Keratinocyte (primary cell): ENCODE results near the gene NGEF. TPM values are rescaled to one million over a fixed set of nuclear protein-coding genes. Genes with fewer than 3 reads are reported as not detected.

Experiments used
- DNase-seq: peaks from one replicate; pipeline ENCODE4 v3.0.0-alpha.2; 2011; ENCODE audit warnings: low read depth, missing footprints, low spot score
- FAIRE-seq: peaks from 2 replicates; lab custom pipeline; 2011; peaks lifted over from hg19 to GRCh38; lab: Jason Lieb, UNC
- H2AFZ ChIP-seq: 2 replicates; pipeline ENCODE4 v1.6.0; 2012; ENCODE audit warnings: low read length, control low read depth, inconsistent platforms; ENCODE audit not compliant: control insufficient read depth
- H3K27ac ChIP-seq: 2 replicates; pipeline ENCODE4 v1.5.1; 2011; ENCODE audit warnings: low read length; ENCODE audit not compliant: control insufficient read depth, insufficient read depth
- H3K27me3 ChIP-seq: 3 replicates; pipeline ENCODE4 v1.6.0; 2011; ENCODE audit warnings: low read length; ENCODE audit not compliant: control insufficient read depth, insufficient read depth; ENCODE audit errors: extremely low read depth
- H3K36me3 ChIP-seq, 2 experiments: 2 replicates in 1 of 2; 3 replicates in 1 of 2; pipeline ENCODE4 v1.5.1; 2011; ENCODE audit warnings: low read length in 2 of 2, mild to moderate bottlenecking in 1 of 2; ENCODE audit not compliant: control insufficient read depth in 2 of 2, insufficient read depth in 2 of 2; ENCODE audit errors: extremely low read depth in 1 of 2
- H3K4me1 ChIP-seq: 3 replicates; pipeline ENCODE4 v1.5.1; 2011; ENCODE audit warnings: low read length; ENCODE audit not compliant: control insufficient read depth, insufficient read depth; ENCODE audit errors: extremely low read depth
- H3K4me2 ChIP-seq: 3 replicates; pipeline ENCODE4 v1.6.0; 2011; ENCODE audit warnings: low read depth, low read length; ENCODE audit not compliant: control insufficient read depth, insufficient read depth; ENCODE audit errors: extremely low read depth
- H3K4me3 ChIP-seq, 3 experiments: fragments of 200-600 bp in 1 of 3; sonication (generic) in 1 of 3; 2 replicates in 2 of 3; 3 replicates in 1 of 3; pipeline ENCODE4 v1.5.1; 2011 to 2016; ENCODE audit warnings: low read length in 3 of 3, mild to moderate bottlenecking in 3 of 3, control low read depth in 2 of 3, inconsistent platforms in 1 of 3, low read depth in 1 of 3, mixed read lengths in 1 of 3, mixed run types in 1 of 3, moderate library complexity in 1 of 3; ENCODE audit not compliant: control insufficient read depth in 2 of 3, insufficient read depth in 2 of 3; ENCODE audit errors: extremely low read depth in 1 of 3
- H3K79me2 ChIP-seq: 2 replicates; pipeline ENCODE4 v1.6.0; 2012; ENCODE audit warnings: low read length; ENCODE audit not compliant: control insufficient read depth, insufficient read depth
- H3K9ac ChIP-seq: 3 replicates; pipeline ENCODE4 v1.6.0; 2011; ENCODE audit warnings: low read length; ENCODE audit not compliant: control insufficient read depth, insufficient read depth; ENCODE audit errors: extremely low read depth
- H3K9me1 ChIP-seq: 3 replicates; pipeline ENCODE4 v1.6.0; 2011; ENCODE audit warnings: low read length; ENCODE audit not compliant: control insufficient read depth, insufficient read depth; ENCODE audit errors: extremely low read depth
- H3K9me3 ChIP-seq: 2 replicates; pipeline ENCODE4 v1.5.1; 2012; ENCODE audit warnings: low read depth, low read length; ENCODE audit not compliant: control insufficient read depth
- H4K20me1 ChIP-seq: 3 replicates; pipeline ENCODE4 v1.6.0; 2011; ENCODE audit warnings: low read length; ENCODE audit not compliant: control insufficient read depth, insufficient read depth; ENCODE audit errors: extremely low read depth
- CTCF ChIP-seq, 3 experiments: IDR thresholded peaks in 1 of 3; conservative IDR thresholded peaks in 1 of 3; optimal IDR thresholded peaks in 1 of 3; 2 replicates in 2 of 3; 3 replicates in 1 of 3; pipeline versions ENCODE3 to v1.5.1; 2011; ENCODE audit warnings: low read length in 3 of 3, mild to moderate bottlenecking in 3 of 3, moderate library complexity in 2 of 3, control low read depth in 1 of 3, inconsistent platforms in 1 of 3; ENCODE audit not compliant: insufficient read depth in 2 of 3; ENCODE audit errors: extremely low read depth in 1 of 3
- EZH2 ChIP-seq: IDR thresholded peaks from one replicate; pipeline ENCODE4 v1.6.1; 2012; ENCODE audit warnings: inconsistent platforms, mild to moderate bottlenecking, low read length, moderate library complexity
- dilution Hi-C: fragments of 300-500 bp; cut with MboI; formaldehyde crosslinking; loops from one replicate; pipeline ENCODE4 v1.7.0; 2020; ENCODE audit warnings: low sequenced_read_pairs; ENCODE audit not compliant: extremely low pct_ligation_motif_present
- polyA plus RNA-seq, 5 experiments: library from polyadenylated mRNA; depleted of rRNA in 3 of 5; stranded (reverse) in 3 of 5; stranded (forward) in 1 of 5; unstranded in 1 of 5; fragments of >200 nt; gene quantifications; 1 replicate in 1 of 5; 2 replicates in 3 of 5; 3 replicates in 1 of 5; pipeline versions ENCODE4 v1.2.1 to v1.2.3, GENCODE V29; 2011 to 2012; ENCODE audit warnings: missing spikeins in 2 of 5, low read depth in 1 of 5, low replicate concordance in 1 of 5

The NGEF gene
- polyA plus RNA-seq, 1 donor (not counting 4 experiments of a cell fraction or from before 2014, with no cell fraction given): 0.17 TPM

GRCh38 chr2:232976176-232976575 is 36.9 kb downstream of the NGEF start:
- H3K27ac ChIP-seq: no peak overlapping the region
- H3K9me3 ChIP-seq: no peaks in the 10 kb centered on the region
- no peaks in the 10 kb centered on the region for H3K79me2 ChIP-seq
- no peak overlapping the region for H3K9ac ChIP-seq
- dilution Hi-C loops: no loop called here
- peaks cover 3% of the 10 kb centered on the region for H3K9me1 ChIP-seq
- no peak overlapping the region for H3K4me2 ChIP-seq
- DNase-seq: no peak
- FAIRE-seq: no peak
- H3K4me1 ChIP-seq: peaks cover 17% of the 10 kb centered on the region
- TF ChIP-seq CTCF (optimal IDR thresholded peaks at IDR 0.05 in 1 of 3, IDR thresholded peaks at IDR 0.05 in 1 of 3, conservative IDR thresholded peaks at IDR 0.05 in 1 of 3; ENCODE audit: extremely low read depth in 1 of 3, insufficient read depth in 2 of 3, low read length in 3 of 3) (no peak), EZH2 (no peak)
- peaks cover 7% of the 10 kb centered on the region for H3K27me3 ChIP-seq
- no peaks in the 10 kb centered on the region for H3K36me3 ChIP-seq
- no peak overlapping the region for H2AFZ ChIP-seq
- H3K4me3 ChIP-seq: no peak overlapping the region
- no peaks in the 10 kb centered on the region for H4K20me1 ChIP-seq

GRCh38 chr2:232974396-232974795 is 38.7 kb downstream of the NGEF start:
- TF ChIP-seq CTCF (optimal IDR thresholded peaks at IDR 0.05 in 1 of 3, IDR thresholded peaks at IDR 0.05 in 1 of 3, conservative IDR thresholded peaks at IDR 0.05 in 1 of 3; ENCODE audit: extremely low read depth in 1 of 3, insufficient read depth in 2 of 3, low read length in 3 of 3) (no peak), EZH2 (no peak)
- Histone ChIP-seq H3K4me3 (no peak overlapping the region), H3K4me1 (peaks cover under 1% of the 10 kb centered on the region), H3K9me3 (no peaks in the 10 kb centered on the region), H3K79me2 (no peaks in the 10 kb centered on the region), H3K27ac (no peak overlapping the region), H3K9ac (no peak overlapping the region), H2AFZ (no peak overlapping the region), H3K27me3 (peaks cover 7% of the 10 kb centered on the region), H4K20me1 (no peaks in the 10 kb centered on the region), H3K9me1 (no peaks in the 10 kb centered on the region), H3K4me2 (no peak overlapping the region), H3K36me3 (no peaks in the 10 kb centered on the region)
- no peak for DNase-seq
- dilution Hi-C loops: no loop called here
- no peak for FAIRE-seq
